H54 (cell line): Measurements from ENCODE around the gene BAIAP2L2.

Source experiments
- DNase-seq: peaks from one replicate; pipeline ENCODE4 v3.0.0; 2011; ENCODE audit warnings: low spot score, mixed read lengths; ENCODE audit not compliant: insufficient read length
- FAIRE-seq: peaks from 3 replicates; lab custom pipeline; 2011; peaks lifted over from hg19 to GRCh38; lab: Jason Lieb, UNC
- POLR2A ChIP-seq: IDR thresholded peaks from 2 replicates; pipeline ENCODE4 v1.6.1; 2011; ENCODE audit warnings: low read depth, mild to moderate bottlenecking, low read length

Gene BAIAP2L2

GRCh38 chr22:38109371-38110001 lies 998 bp downstream of the BAIAP2L2 start:
- DNase-seq (no peak), FAIRE-seq (no peak)
- TF ChIP-seq POLR2A = no peak

GRCh38 chr22:38108561-38109319 lies 1.7 kb downstream of the BAIAP2L2 start:
- TF ChIP-seq POLR2A = no peak
- DNase-seq (no peak), FAIRE-seq (no peak)

- DNase-seq (no peak), FAIRE-seq (no peak)
- TF ChIP-seq POLR2A = no peak
These were observed 2.6 kb downstream of the BAIAP2L2 start for GRCh38 chr22:38107692-38108515.

GRCh38 chr22:38106814-38107578 lies 3.5 kb downstream of the BAIAP2L2 start:
- DNase-seq (no peak), FAIRE-seq (no peak)
- TF ChIP-seq POLR2A = no peak

GRCh38 chr22:38104084-38104483 lies 6.4 kb downstream of the BAIAP2L2 start:
- DNase-seq (no peak), FAIRE-seq (no peak)
- no peak for TF ChIP-seq POLR2A

- no peak for DNase-seq
- no peak for TF ChIP-seq POLR2A
- FAIRE-seq = no peak
These were observed 6.8 kb downstream of the BAIAP2L2 start for GRCh38 chr22:38103641-38104040.

GRCh38 chr22:38098410-38099249 lies 11.9 kb downstream of the BAIAP2L2 start:
- peak; percentile 44 for DNase-seq
- no peak for FAIRE-seq
- TF ChIP-seq POLR2A = no peak

- DNase-seq (no peak), FAIRE-seq (no peak)
These were observed 12.7 kb downstream of the BAIAP2L2 start for GRCh38 chr22:38097557-38098409.

GRCh38 chr22:38097058-38097457 lies 13.4 kb downstream of the BAIAP2L2 start:
- FAIRE-seq = no peak
- no peak for TF ChIP-seq POLR2A
- DNase-seq = no peak

More at GRCh38 chr22:38097557-38098409, 12.7 kb downstream of the BAIAP2L2 start:
- no peak for TF ChIP-seq POLR2A

- no peak for FAIRE-seq
- no peak for DNase-seq
- no peak for TF ChIP-seq POLR2A
These were observed 21.0 kb downstream of the BAIAP2L2 start for GRCh38 chr22:38089474-38089851.

GRCh38 chr22:38088629-38089473 lies 21.6 kb downstream of the BAIAP2L2 start:
- DNase-seq = no peak
- no peak for FAIRE-seq
- no peak for TF ChIP-seq POLR2A
